Ramos (cell line): ENCODE results near the gene EPO.

ENCODE experiments used
- in situ Hi-C: fragments of 300-500 bp; cut with MboI; formaldehyde crosslinking; loops from one replicate; pipeline ENCODE4 v1.14.3; 2022; ENCODE audit warnings: low sequenced_read_pairs; ENCODE audit not compliant: unreplicated experiment

Gene EPO

DNA sequence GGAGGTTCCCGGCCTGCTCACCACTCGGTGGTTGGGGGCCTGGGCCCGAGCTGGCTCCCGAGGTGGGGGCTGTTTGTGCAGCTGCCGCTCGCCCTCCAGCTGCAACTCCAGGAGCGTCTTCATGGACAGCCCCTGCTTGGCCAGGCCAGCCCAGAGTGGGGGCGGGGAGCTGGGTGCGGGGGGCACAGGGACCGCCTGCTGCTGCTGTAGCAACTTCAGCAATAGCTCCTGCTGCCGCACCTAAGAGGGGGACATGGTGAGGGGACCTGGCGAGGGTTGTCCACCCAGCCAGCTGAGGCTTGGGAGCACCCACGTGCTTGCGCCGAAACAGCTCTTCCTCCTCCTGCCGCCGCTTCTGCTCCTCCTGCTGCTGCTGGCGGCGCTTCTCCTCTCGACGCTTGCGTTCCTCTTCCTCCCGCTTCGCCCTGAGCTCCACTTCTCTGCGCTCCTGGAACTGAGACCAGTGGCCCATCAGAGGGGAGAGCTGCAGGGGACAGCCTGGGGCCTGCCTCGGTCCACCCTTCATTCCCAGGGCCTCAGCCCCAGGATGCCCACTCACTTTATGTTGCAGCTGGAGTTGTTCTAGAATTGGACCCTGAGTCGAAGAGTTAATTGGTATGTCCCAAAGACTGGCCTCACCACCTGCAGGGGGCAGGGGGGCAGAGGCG is 37.1 kb upstream of the EPO start:
- in situ Hi-C loops: no loop called here

GRCh38 chr7:100683659-100684533 is 36.4 kb upstream of the EPO start:
- in situ Hi-C loops: no loop called here

- in situ Hi-C loops: no loop called here
Observed at GRCh38 chr7:100684534-100685042, 35.7 kb upstream of the EPO start.

GRCh38 chr7:100685049-100685605 is 35.1 kb upstream of the EPO start:
- in situ Hi-C loops: no loop called here

- in situ Hi-C loops: no loop called here
Observed at GRCh38 chr7:100685631-100686145, 34.6 kb upstream of the EPO start.

- in situ Hi-C loops: no loop called here
Observed at GRCh38 chr7:100686201-100686821, 34.0 kb upstream of the EPO start.

DNA sequence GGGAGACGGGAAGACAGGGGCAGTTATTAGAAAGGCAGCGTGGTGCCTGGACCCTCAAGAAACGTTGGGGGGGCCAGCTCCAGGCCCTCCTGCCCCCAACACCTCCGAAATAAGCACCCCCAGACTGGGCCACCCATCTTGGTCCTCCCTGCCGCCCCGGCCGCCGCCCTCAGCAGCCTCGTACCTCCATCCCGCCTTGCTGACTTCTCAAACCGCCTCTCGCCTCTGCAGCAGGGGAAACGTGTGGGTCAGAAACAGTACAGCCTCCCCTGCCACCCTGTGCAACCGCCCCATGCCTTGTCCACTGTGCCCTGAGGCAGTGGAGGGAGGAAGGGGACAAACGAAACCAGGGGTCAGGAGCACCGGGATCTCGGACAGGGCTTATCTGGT is 33.5 kb upstream of the EPO start:
- in situ Hi-C loops: no loop called here

GRCh38 chr7:100687261-100687660 is 33.0 kb upstream of the EPO start:
- in situ Hi-C loops: no loop called here

DNA sequence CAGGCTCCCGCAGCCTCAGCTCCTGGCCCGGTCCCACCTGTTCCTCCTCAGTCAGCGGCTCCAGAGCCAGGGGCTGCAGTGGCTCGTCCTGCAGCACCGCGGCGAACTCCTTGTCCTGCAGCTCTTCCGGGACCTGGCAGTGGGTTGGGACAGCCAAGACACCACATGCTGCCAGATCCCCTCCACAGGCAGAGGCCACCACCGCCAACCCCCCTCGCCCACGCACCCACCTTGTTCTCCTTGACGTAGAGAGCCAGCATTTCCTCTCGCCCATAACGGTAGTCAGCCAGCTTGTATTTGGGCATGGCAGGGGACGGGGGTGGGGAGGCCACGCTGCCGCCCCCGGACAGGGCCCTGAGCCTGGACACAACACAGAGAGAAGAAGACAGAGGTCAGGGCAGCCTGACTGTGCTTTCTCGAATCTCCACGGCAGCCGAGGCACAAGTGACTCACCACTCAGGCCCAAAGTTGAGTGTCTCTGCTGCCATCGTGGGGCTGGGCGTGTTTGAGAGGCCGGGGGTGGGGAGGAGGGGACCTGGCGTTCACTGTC is 32.4 kb upstream of the EPO start:
- in situ Hi-C loops: no loop called here

GRCh38 chr7:100688326-100688860 is 31.9 kb upstream of the EPO start:
- in situ Hi-C loops: no loop called here

GRCh38 chr7:100689230-100690135 is 30.8 kb upstream of the EPO start:
- in situ Hi-C loops: loop anchor here (10.0 kb wide), 1 partner anchor 215 kb away; the partner anchor contains the start of gene TSC22D4

DNA sequence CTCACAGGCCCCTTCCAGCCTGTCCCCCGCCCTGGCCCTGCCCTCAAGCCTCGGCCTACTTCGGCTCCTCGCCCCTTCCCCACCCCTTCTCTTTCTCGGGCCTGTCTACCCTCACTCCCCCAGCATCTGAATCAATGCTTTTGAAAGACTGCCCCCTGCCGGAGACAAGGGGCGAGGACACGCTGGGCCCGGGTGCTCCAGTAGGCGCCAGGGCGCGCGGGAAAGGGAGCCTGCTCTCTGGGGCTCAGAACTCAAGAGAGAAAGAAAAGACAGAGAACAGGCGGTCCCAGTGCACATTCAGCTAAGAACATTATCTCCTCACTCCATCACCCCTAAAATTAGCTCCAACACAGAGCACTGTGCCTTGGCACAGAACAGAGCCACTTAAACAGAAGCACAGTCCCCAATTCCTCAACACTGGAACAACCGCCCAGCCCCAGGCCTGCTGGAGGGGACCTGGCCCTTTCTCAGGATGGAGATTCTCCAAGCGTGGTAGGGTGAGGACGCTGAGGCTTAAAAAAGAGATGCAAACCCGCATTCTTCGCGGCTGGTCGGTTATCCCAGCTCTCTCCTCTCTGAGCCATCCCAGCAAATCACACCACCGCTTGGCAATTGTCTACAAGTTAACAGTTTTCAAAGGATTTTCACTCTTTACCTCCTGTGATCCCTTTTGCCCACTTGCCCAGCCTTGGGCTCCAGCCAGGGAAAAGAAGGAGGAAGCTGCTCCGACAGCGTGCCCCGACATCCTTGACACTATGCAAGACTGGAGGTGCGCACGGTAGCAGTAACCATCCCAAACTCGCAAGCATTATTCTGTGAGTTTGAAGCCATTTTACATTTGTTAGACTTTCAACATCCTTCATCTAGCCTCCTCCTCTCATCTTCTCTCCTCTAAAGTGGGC is 28.3 kb upstream of the EPO start:
- in situ Hi-C loops: loop anchor here (10.0 kb wide), 1 partner anchor 217 kb away; the partner anchor contains the start of gene TSC22D4

- in situ Hi-C loops: loop anchor here (10.0 kb wide), 1 partner anchor 218 kb away; the partner anchor contains the start of gene TSC22D4
Observed at GRCh38 chr7:100692578-100692961, 27.7 kb upstream of the EPO start.

GRCh38 chr7:100693312-100694097 is 26.8 kb upstream of the EPO start:
- in situ Hi-C loops: loop anchor here (10.0 kb wide), 1 partner anchor 219 kb away; the partner anchor contains the start of gene TSC22D4

- in situ Hi-C loops: loop anchor here (10.0 kb wide), 1 partner anchor 219 kb away; the partner anchor contains the start of gene TSC22D4
Observed at GRCh38 chr7:100694098-100694745, 26.0 kb upstream of the EPO start, which contains the start of gene GIGYF1. GIGYF1 (minus strand) TSS chr7:100694250; CDS start chr7:100688238, 6,012 bp downstream.

GRCh38 chr7:100696123-100696521 is 24.1 kb upstream of the EPO start:
- in situ Hi-C loops: loop anchor here (10.0 kb wide), 1 partner anchor 221 kb away; the partner anchor contains the start of gene TSC22D4
